ENCODE results near the gene AK5.

Gene AK5

GRCh38 chr1:77605246-77606026, 323.6 kb downstream of the AK5 start:
- no peaks in the 10 kb centered on the region for H3K36me3 ChIP-seq (ENCODE audit: control insufficient read depth, insufficient read depth, low read length)
- peaks cover 5% of the 10 kb centered on the region for H3K79me2 ChIP-seq
- H3K9ac ChIP-seq: no peak overlapping the region
- no peak overlapping the region for H3K4me3 ChIP-seq (ENCODE audit: low read depth, low read length)
- H3K27me3 ChIP-seq (ENCODE audit: control insufficient read depth, insufficient read depth, low read length): no peaks in the 10 kb centered on the region
- no peak overlapping the region for H3K4me2 ChIP-seq (ENCODE audit: low read length)
- TF ChIP-seq, protein P1, sequence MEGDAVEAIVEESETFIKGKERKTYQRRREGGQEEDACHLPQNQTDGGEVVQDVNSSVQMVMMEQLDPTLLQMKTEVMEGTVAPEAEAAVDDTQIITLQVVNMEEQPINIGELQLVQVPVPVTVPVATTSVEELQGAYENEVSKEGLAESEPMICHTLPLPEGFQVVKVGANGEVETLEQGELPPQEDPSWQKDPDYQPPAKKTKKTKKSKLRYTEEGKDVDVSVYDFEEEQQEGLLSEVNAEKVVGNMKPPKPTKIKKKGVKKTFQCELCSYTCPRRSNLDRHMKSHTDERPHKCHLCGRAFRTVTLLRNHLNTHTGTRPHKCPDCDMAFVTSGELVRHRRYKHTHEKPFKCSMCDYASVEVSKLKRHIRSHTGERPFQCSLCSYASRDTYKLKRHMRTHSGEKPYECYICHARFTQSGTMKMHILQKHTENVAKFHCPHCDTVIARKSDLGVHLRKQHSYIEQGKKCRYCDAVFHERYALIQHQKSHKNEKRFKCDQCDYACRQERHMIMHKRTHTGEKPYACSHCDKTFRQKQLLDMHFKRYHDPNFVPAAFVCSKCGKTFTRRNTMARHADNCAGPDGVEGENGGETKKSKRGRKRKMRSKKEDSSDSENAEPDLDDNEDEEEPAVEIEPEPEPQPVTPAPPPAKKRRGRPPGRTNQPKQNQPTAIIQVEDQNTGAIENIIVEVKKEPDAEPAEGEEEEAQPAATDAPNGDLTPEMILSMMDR (IDR thresholded peaks at IDR 0.05): no peak
- H2AFZ ChIP-seq: no peak overlapping the region
- peaks cover 3% of the 10 kb centered on the region for H3K9me3 ChIP-seq (ENCODE audit: control insufficient read depth, low read length)
- no peak overlapping the region for H3K27ac ChIP-seq
- H3K4me1 ChIP-seq: peaks cover 3% of the 10 kb centered on the region

- Histone ChIP-seq H3K4me2 (ENCODE audit: low read length) (no peak overlapping the region), H3K9me3 (ENCODE audit: control insufficient read depth, low read length) (peaks cover 3% of the 10 kb centered on the region), H3K27me3 (ENCODE audit: control insufficient read depth, insufficient read depth, low read length) (no peaks in the 10 kb centered on the region), H3K4me3 (ENCODE audit: low read depth, low read length) (no peak overlapping the region), H3K79me2 (peaks cover 5% of the 10 kb centered on the region), H3K36me3 (ENCODE audit: control insufficient read depth, insufficient read depth, low read length) (no peaks in the 10 kb centered on the region), H2AFZ (no peak overlapping the region), H3K4me1 (peaks cover 3% of the 10 kb centered on the region), H3K9ac (no peak overlapping the region), H3K27ac (no peak overlapping the region)
- TF ChIP-seq, protein P1 (IDR thresholded peaks at IDR 0.05): no peak
Measured at GRCh38 chr1:77608893-77609292, 327.1 kb downstream of the AK5 start.
